Skin epidermis (tissue), 12 donors: ENCODE measurements around the gene BACE2.
A peak's percentile ranks its signal among the peaks of the same experiment; 100 is the strongest.

Experiments
- H3K27ac ChIP-seq, 21 experiments: fragments of 200-600 bp; sonication (generic) in 11 of 21; one replicate each; pipeline ENCODE4 v1.5.0; 2020; ENCODE audit warnings: mild to moderate bottlenecking in 3 of 21, inconsistent platforms in 2 of 21, moderate library complexity in 2 of 21
- H3K4me3 ChIP-seq, 7 experiments: fragments of 200-600 bp; sonication (generic) in 2 of 7; one replicate each; pipeline ENCODE4 v1.5.0; 2020; ENCODE audit warnings: inconsistent platforms in 2 of 7, mild to moderate bottlenecking in 2 of 7, moderate library complexity in 1 of 7

BACE2 gene

GRCh38 chr21:41167348-41168342 lies at the start of gene BACE2:
TSS of gene BACE2 (plus strand) at chr21:41168160. CDS start at chr21:41168264, 104 bp downstream.
- Histone ChIP-seq H3K27ac (peak within 1 kb of the TSS; percentile 73 to 99 (median 89)), H3K4me3 (peak within 1 kb of the TSS; percentile 55 to 85 (median 67))

DNA sequence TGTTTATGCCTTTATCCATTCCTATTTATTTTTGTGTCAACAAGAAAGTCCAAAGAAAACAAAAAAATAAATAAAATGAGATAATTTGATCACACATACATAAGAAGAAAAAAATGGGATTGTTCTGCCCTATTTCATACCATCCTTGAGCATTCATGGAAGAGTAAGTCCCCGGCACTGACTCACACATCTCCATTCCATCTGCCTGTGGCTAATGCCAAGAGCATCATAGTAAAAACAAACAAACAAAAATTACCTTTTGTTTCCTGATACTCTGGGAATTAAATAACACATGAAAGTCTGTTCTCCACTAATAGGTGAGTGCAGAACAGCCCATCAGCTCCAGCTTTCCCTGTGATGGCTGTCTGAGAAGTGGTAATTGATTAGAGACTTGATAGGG lies 48.1 kb upstream of the BACE2 start:
- H3K27ac ChIP-seq: no peak overlapping the region
- no peak overlapping the region for H3K4me3 ChIP-seq

GRCh38 chr21:41120997-41121396 lies 47.0 kb upstream of the BACE2 start:
- H3K4me3 ChIP-seq: no peak overlapping the region

DNA sequence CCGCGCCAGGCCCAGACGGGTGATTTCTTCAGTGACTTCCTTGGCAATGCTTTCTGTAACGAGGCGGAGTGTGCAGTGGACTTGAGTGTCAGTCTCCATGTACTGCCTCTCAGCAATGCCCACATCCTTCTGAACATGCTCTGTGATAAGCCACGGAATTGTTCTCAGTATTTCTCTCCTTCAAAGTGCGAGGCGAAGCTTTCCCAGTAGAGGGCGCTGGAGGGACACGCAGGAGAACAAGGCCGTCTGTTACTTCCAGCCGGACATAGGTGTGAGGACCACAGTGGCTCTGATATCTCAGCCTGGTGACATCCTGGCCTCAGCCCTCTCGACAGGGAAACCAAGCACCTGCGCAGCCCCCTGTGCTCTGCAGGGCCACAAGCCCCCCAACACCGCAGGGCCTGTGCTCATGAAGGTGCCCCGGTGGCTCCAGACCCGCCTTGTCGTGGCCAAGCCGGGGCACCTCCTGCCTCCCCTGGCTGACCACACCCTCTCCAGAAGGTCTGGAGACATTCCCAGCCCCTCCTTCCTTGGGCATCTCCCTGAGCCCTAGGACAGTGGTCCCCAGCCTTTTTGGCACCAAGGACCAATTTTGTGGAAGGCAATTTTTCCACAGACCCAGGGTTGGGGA lies 46.1 kb upstream of the BACE2 start:
- Histone ChIP-seq H3K4me3 (no peak overlapping the region), H3K27ac (no peak overlapping the region)

More at GRCh38 chr21:41120997-41121396, 47.0 kb upstream of the BACE2 start:
- H3K27ac ChIP-seq: no peak overlapping the region

DNA sequence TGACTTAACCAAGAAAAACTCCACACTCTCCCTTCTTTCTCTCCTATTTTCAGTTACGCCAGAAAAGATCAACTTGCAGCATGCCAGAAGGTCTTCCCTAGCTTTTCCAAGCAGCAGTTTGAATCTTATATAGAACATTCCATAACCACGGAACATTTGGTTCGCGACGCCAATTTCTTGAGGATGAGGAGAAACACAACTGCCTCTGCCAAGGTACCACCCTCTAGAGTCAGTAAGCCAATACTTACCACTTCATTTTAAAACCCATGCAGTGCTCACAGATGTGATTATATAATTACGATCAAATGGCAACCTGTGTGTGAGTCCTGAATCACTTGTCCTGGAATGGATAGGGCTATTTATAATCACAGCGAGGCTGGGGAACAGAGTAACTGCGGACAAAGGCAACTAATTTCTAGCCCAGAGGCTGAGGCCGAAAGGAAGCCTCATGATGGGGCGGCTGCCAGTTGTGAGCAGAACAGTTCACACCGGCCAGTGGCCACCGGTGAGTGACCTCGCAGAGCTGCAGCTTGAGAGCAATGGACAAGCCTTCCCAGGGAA lies 43.2 kb upstream of the BACE2 start:
- Histone ChIP-seq H3K4me3 (no peak overlapping the region), H3K27ac (peak overlapping the region in 1 of 21 experiments; percentile 24)

GRCh38 chr21:41128981-41129380 lies 39.0 kb upstream of the BACE2 start:
- Histone ChIP-seq H3K27ac (no peak overlapping the region), H3K4me3 (no peak overlapping the region)

DNA sequence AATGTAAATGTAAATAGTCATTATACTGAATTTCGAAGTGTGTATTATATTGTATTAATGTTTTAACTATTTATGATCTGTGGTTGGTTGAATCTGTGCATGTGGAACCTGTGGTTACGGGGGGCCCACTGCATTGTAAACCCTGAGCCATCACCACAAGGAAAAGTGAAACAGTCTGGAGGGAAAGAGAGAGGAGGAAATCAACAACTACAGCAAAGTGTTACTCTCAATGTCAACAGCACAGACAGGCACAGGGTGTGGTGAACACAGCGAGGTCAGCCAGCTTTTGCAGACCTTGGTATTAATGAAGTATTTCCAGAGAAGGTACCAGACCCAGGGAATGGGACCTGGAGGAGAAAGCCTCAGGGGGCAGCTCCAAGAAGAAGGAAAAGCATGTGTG lies 37.1 kb upstream of the BACE2 start:
- Histone ChIP-seq H3K27ac (no peak overlapping the region), H3K4me3 (no peak overlapping the region)

GRCh38 chr21:41133874-41134522 lies 34.0 kb upstream of the BACE2 start:
- no peak overlapping the region for H3K27ac ChIP-seq
- H3K4me3 ChIP-seq: no peak overlapping the region

- Histone ChIP-seq H3K27ac (no peak overlapping the region), H3K4me3 (no peak overlapping the region)
These were observed 32.2 kb upstream of the BACE2 start for GRCh38 chr21:41135746-41136145.

DNA sequence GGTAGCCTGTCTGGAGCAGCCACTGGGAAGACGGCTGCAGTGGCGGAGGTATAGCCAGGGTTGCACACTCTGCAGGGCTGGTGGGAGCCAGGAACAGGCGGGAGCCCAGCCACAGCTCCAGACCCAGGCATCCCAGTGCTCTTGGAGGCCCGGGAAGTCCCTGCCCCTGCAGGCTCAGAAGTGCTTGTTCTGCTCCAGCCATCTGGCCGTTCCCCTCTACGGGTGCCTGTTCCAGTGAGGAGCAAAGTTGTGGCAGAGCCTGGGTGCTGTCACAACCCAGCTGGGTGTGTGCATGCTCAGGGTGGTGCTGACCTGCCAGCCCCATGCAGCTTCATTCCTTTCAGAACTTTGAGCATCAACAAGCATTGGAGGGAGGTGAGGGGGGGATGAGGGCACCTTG lies 31.7 kb upstream of the BACE2 start:
- H3K27ac ChIP-seq: no peak overlapping the region
- H3K4me3 ChIP-seq: no peak overlapping the region

- Histone ChIP-seq H3K4me3 (no peak overlapping the region), H3K27ac (no peak overlapping the region)
These were observed 30.6 kb upstream of the BACE2 start for GRCh38 chr21:41137401-41137800.

GRCh38 chr21:41137889-41138288 lies 30.1 kb upstream of the BACE2 start:
- H3K27ac ChIP-seq: no peak overlapping the region
- no peak overlapping the region for H3K4me3 ChIP-seq

GRCh38 chr21:41138711-41139110 lies 29.2 kb upstream of the BACE2 start:
- Histone ChIP-seq H3K27ac (no peak overlapping the region), H3K4me3 (no peak overlapping the region)

- H3K27ac ChIP-seq: no peak overlapping the region
- H3K4me3 ChIP-seq: no peak overlapping the region
These were observed 28.7 kb upstream of the BACE2 start for GRCh38 chr21:41139275-41139674.

GRCh38 chr21:41139951-41140350 lies 28.0 kb upstream of the BACE2 start:
- Histone ChIP-seq H3K4me3 (no peak overlapping the region), H3K27ac (no peak overlapping the region)

GRCh38 chr21:41141031-41141457 lies 26.9 kb upstream of the BACE2 start:
- no peak overlapping the region for H3K4me3 ChIP-seq
- H3K27ac ChIP-seq: peak overlapping the region in 2 of 21 experiments; percentile 52 to 57

- no peak overlapping the region for H3K4me3 ChIP-seq
- H3K27ac ChIP-seq: peak overlapping the region in 3 of 21 experiments; percentile 7 to 57 (median 41)
These were observed 25.7 kb upstream of the BACE2 start for GRCh38 chr21:41142051-41142795.

- Histone ChIP-seq H3K27ac (no peak overlapping the region), H3K4me3 (no peak overlapping the region)
These were observed 24.2 kb upstream of the BACE2 start for GRCh38 chr21:41143596-41144325.
